IPS DF 6.9 (cell line): ENCODE data around the gene IL12A.

Experiments
- DNase-seq: peaks from one replicate; pipeline ENCODE4 v3.0.0-alpha.2; 2013; ENCODE audit warnings: low read depth, low spot score
- H3K27ac ChIP-seq: one replicate; pipeline ENCODE4 v1.5.1; 2013; ENCODE audit warnings: low read length, control low read depth
- H3K27me3 ChIP-seq: 2 replicates; pipeline ENCODE4 v1.6.1; 2013; ENCODE audit warnings: mild to moderate bottlenecking, low read length; ENCODE audit not compliant: control insufficient read depth, insufficient read depth
- H3K36me3 ChIP-seq: 2 replicates; pipeline ENCODE4 v1.6.1; 2013; ENCODE audit warnings: low read length; ENCODE audit not compliant: control insufficient read depth, insufficient read depth
- H3K4me1 ChIP-seq: 2 replicates; pipeline ENCODE4 v1.6.1; 2013; ENCODE audit warnings: low read length; ENCODE audit not compliant: control insufficient read depth, insufficient read depth
- H3K4me3 ChIP-seq: 2 replicates; pipeline ENCODE4 v1.5.1; 2013; ENCODE audit warnings: mild to moderate bottlenecking, low read length
- H3K9me3 ChIP-seq: 2 replicates; pipeline ENCODE4 v1.6.1; 2013; ENCODE audit warnings: low read length, inconsistent platforms; ENCODE audit not compliant: control insufficient read depth, insufficient read depth
- WGBS: extraction: QIAGEN DNeasy Blood & Tissue Kit; methylation state at CpG from one replicate; pipeline ENCODE4 v1.1.7; 2013; ENCODE audit warnings: mixed read lengths, missing lambda C conversion rate; ENCODE audit not compliant: insufficient read length, insufficient coverage; 5-methylcytosine and 5-hydroxymethylcytosine counted together

Gene IL12A

GRCh38 chr3:160027541-160028195 is 39.0 kb downstream of the IL12A start:
- no peaks in the 10 kb centered on the region for H3K27me3 ChIP-seq
- 0 out of 2 replicates have a peak, but pooled peaks cover 1% of the 10 kb centered on the region for H3K9me3 ChIP-seq
- no CpG with 5 or more reads among the region's 6 CpGs for WGBS
- H3K36me3 ChIP-seq, result no peaks in the 10 kb centered on the region
- no peak overlapping the region for H3K27ac ChIP-seq
- no peak overlapping the region for H3K4me3 ChIP-seq
- H3K4me1 ChIP-seq, result no peaks in the 10 kb centered on the region
- no peak for DNase-seq

GRCh38 chr3:160035757-160036156 is 47.1 kb downstream of the IL12A start:
- Histone ChIP-seq H3K4me3 (no peak overlapping the region), H3K36me3 (no peaks in the 10 kb centered on the region), H3K27ac (no peak overlapping the region), H3K9me3 (no peaks in the 10 kb centered on the region), H3K27me3 (no peaks in the 10 kb centered on the region; the same call in 1 of the 2 replicates), H3K4me1 (no peaks in the 10 kb centered on the region)
- WGBS, result no CpG with 5 or more reads among the region's 1 CpG
- DNase-seq, result no peak

- Histone ChIP-seq H3K27me3 (no peaks in the 10 kb centered on the region; the same call in 1 of the 2 replicates), H3K27ac (no peak overlapping the region), H3K4me3 (peak overlapping the region; percentile 44; the same call in 1 of the 2 replicates), H3K36me3 (no peaks in the 10 kb centered on the region), H3K4me1 (no peaks in the 10 kb centered on the region), H3K9me3 (no peaks in the 10 kb centered on the region)
- DNase-seq, result no peak
- WGBS, result no CpG with 5 or more reads among the region's 36 CpGs
Observed at GRCh38 chr3:160038862-160039562, 50.4 kb downstream of the IL12A start.

- H3K36me3 ChIP-seq, result no peaks in the 10 kb centered on the region
- DNase-seq, result no peak
- no peaks in the 10 kb centered on the region for H3K4me1 ChIP-seq
- H3K4me3 ChIP-seq, result no peak overlapping the region
- no peaks in the 10 kb centered on the region; the same call in 1 of the 2 replicates for H3K27me3 ChIP-seq
- no peak overlapping the region for H3K27ac ChIP-seq
- no CpG with 5 or more reads among the region's 3 CpGs for WGBS
- H3K9me3 ChIP-seq, result no peaks in the 10 kb centered on the region
Observed at GRCh38 chr3:160040181-160040580, 51.5 kb downstream of the IL12A start.

- no peaks in the 10 kb centered on the region; the same call in 1 of the 2 replicates for H3K27me3 ChIP-seq
- no peaks in the 10 kb centered on the region for H3K9me3 ChIP-seq
- H3K27ac ChIP-seq, result no peak overlapping the region
- no peak overlapping the region for H3K4me3 ChIP-seq
- DNase-seq, result no peak
- H3K36me3 ChIP-seq, result no peaks in the 10 kb centered on the region
- no peaks in the 10 kb centered on the region for H3K4me1 ChIP-seq
- WGBS, result no CpG with 5 or more reads among the region's 1 CpG
Observed at GRCh38 chr3:160041465-160041864, 52.8 kb downstream of the IL12A start.

GRCh38 chr3:160044121-160044520 is 55.5 kb downstream of the IL12A start:
- no CpG with 5 or more reads among the region's 1 CpG for WGBS
- no peaks in the 10 kb centered on the region for H3K36me3 ChIP-seq
- no peaks in the 10 kb centered on the region for H3K4me1 ChIP-seq
- H3K9me3 ChIP-seq, result no peaks in the 10 kb centered on the region
- H3K27ac ChIP-seq, result no peak overlapping the region
- H3K27me3 ChIP-seq, result no peaks in the 10 kb centered on the region; the same call in 1 of the 2 replicates
- DNase-seq, result no peak
- H3K4me3 ChIP-seq, result no peak overlapping the region
